IMR-90 (cell line): ENCODE results near the gene APOBEC3B. TPM values are rescaled to one million over a fixed set of nuclear protein-coding genes. Genes with fewer than 3 reads are reported as not detected.
A peak's percentile ranks its signal among the peaks of the same experiment; 100 is the strongest.

Experiments used
- ATAC-seq: fragments of 200-7000 bp; cut with Tn5 transposase; 2 replicates; pipeline ENCODE4 v1.9.1; 2020; ENCODE audit warnings: low read depth, mild to moderate bottlenecking, moderate library complexity
- BruUV-seq: library from RNA; stranded (reverse); fragments of 400-500 nt; replicated peaks from 2 replicates; lab custom pipeline; 2021; lab: Mats Ljungman, UMichigan
- CTCF ChIA-PET: fragments of 300-600 bp; formaldehyde crosslinking; extraction: SDS; loops from one replicate; lab custom pipeline; 2021; ENCODE audit warnings: antibody characterized with exemption; lab: Yijun Ruan, JAX
- POLR2A ChIA-PET: fragments of 300-600 bp; sonication (Branson Sonifier 250); formaldehyde crosslinking; loops from one replicate; lab custom pipeline; 2022; ENCODE audit warnings: antibody characterized with exemption; ENCODE audit not compliant: unreplicated experiment; lab: Charles Lee
- DNase-seq: peaks from one replicate; pipeline ENCODE4 v3.0.0; 2013
- H2AFZ ChIP-seq: replicated peaks from 2 replicates; pipeline ENCODE3; 2013; ENCODE audit warnings: low read length, mild to moderate bottlenecking; ENCODE audit not compliant: poor library complexity
- H2AK5ac ChIP-seq: 2 replicates; pipeline ENCODE4 v1.6.1; 2013; ENCODE audit warnings: low read depth, low read length, inconsistent platforms
- H2AK9ac ChIP-seq: replicated peaks from 2 replicates; pipeline ENCODE3; 2013; ENCODE audit warnings: mild to moderate bottlenecking, low read depth, low read length, moderate library complexity; ENCODE audit not compliant: poor library complexity
- H2BK120ac ChIP-seq: 2 replicates; pipeline ENCODE4 v1.6.1; 2013; ENCODE audit warnings: low read depth, low read length, inconsistent platforms
- H2BK15ac ChIP-seq: 3 replicates; pipeline ENCODE4 v1.6.1; 2013; ENCODE audit warnings: low read depth, low read length, inconsistent platforms
- H2BK20ac ChIP-seq: 2 replicates; pipeline ENCODE4 v1.6.1; 2013; ENCODE audit warnings: low read depth, mild to moderate bottlenecking, inconsistent platforms, low read length, moderate library complexity
- H2BK5ac ChIP-seq: 2 replicates; pipeline ENCODE4 v1.6.1; 2013; ENCODE audit warnings: mild to moderate bottlenecking, low read depth, low read length, inconsistent platforms; ENCODE audit not compliant: poor library complexity, severe bottlenecking
- H3K14ac ChIP-seq: replicated peaks from 2 replicates; pipeline ENCODE4 v1.6.1; 2013; ENCODE audit warnings: low read depth, low read length, inconsistent platforms
- H3K18ac ChIP-seq: 2 replicates; pipeline ENCODE4 v1.6.1; 2013; ENCODE audit warnings: low read depth, low read length, control low read depth
- H3K23ac ChIP-seq: 2 replicates; pipeline ENCODE4 v1.6.1; 2013; ENCODE audit warnings: low read depth, low read length, inconsistent platforms
- H3K27ac ChIP-seq: 2 replicates; pipeline ENCODE4 v1.5.1; 2013; ENCODE audit warnings: mild to moderate bottlenecking, control low read depth, low read length; ENCODE audit not compliant: insufficient read depth
- H3K27me3 ChIP-seq: 2 replicates; pipeline ENCODE4 v1.6.1; 2013; ENCODE audit warnings: low read length; ENCODE audit not compliant: control insufficient read depth, insufficient read depth
- H3K36me3 ChIP-seq: 2 replicates; pipeline ENCODE4 v1.6.1; 2013; ENCODE audit warnings: low read length, mixed read lengths; ENCODE audit not compliant: control insufficient read depth, insufficient read depth
- H3K4ac ChIP-seq: 2 replicates; pipeline ENCODE4 v1.6.1; 2013; ENCODE audit warnings: low read depth, low read length, inconsistent platforms
- H3K4me1 ChIP-seq: 2 replicates; pipeline ENCODE4 v1.6.1; 2013; ENCODE audit warnings: low read length, mixed read lengths; ENCODE audit not compliant: control insufficient read depth, insufficient read depth
- H3K4me2 ChIP-seq: 2 replicates; pipeline ENCODE4 v1.6.1; 2013; ENCODE audit warnings: low read depth, mild to moderate bottlenecking, control low read depth, low read length, moderate library complexity
- H3K4me3 ChIP-seq: 2 replicates; pipeline ENCODE4 v1.5.1; 2013; ENCODE audit warnings: low read depth, mild to moderate bottlenecking, control low read depth, low read length, moderate library complexity; ENCODE audit not compliant: insufficient read depth
- H3K56ac ChIP-seq: 2 replicates; pipeline ENCODE4 v1.6.1; 2013; ENCODE audit warnings: low read length, inconsistent platforms; ENCODE audit not compliant: insufficient read depth; ENCODE audit errors: extremely low read depth
- H3K79me1 ChIP-seq, 2 experiments: 2 replicates each; pipeline ENCODE4 v1.6.1; 2013; ENCODE audit warnings: low read length in 2 of 2, inconsistent platforms in 1 of 2, low read depth in 1 of 2
- H3K9ac ChIP-seq: 2 replicates; pipeline ENCODE4 v1.6.1; 2013; ENCODE audit warnings: low read depth, low read length, control low read depth
- H3K9me1 ChIP-seq: 2 replicates; pipeline ENCODE4 v1.6.1; 2013; ENCODE audit warnings: low read length, inconsistent platforms; ENCODE audit not compliant: insufficient read depth
- H3K9me3 ChIP-seq: 2 replicates; pipeline ENCODE4 v1.6.1; 2013; ENCODE audit warnings: low read length; ENCODE audit not compliant: control insufficient read depth, insufficient read depth
- H4K20me1 ChIP-seq: 2 replicates; pipeline ENCODE4 v1.6.1; 2013; ENCODE audit warnings: low read length, inconsistent platforms; ENCODE audit not compliant: insufficient read depth
- H4K5ac ChIP-seq: 2 replicates; pipeline ENCODE4 v1.6.1; 2013; ENCODE audit warnings: mild to moderate bottlenecking, low read depth, low read length, control low read depth
- H4K8ac ChIP-seq, 2 experiments: 2 replicates each; pipeline ENCODE4 v1.6.1; 2013; ENCODE audit warnings: low read depth in 2 of 2, low read length in 2 of 2, control low read depth in 1 of 2, inconsistent platforms in 1 of 2
- H4K91ac ChIP-seq: 2 replicates; pipeline ENCODE4 v1.6.1; 2013; ENCODE audit warnings: low read depth, low read length, inconsistent platforms; ENCODE audit not compliant: insufficient read depth
- BHLHE40 ChIP-seq: fragments of 150-350 bp; IDR thresholded peaks from 2 replicates; pipeline ENCODE4 v1.6.1; 2016; ENCODE audit warnings: mild to moderate bottlenecking, low read depth, low read length
- CEBPB ChIP-seq: IDR thresholded peaks from 2 replicates; pipeline ENCODE4 v1.6.1; 2012; ENCODE audit warnings: low read depth, low read length, improper control_type of control experiment
- CHD1 ChIP-seq: IDR thresholded peaks from 2 replicates; pipeline ENCODE4 v1.6.1; 2012; ENCODE audit warnings: low read depth, low read length, improper control_type of control experiment
- CTCF ChIP-seq: conservative IDR thresholded peaks from 2 replicates; pipeline ENCODE4 v1.5.1; 2012; ENCODE audit warnings: mild to moderate bottlenecking, low read depth, low read length, improper control_type of control experiment
- ELK1 ChIP-seq: fragments of 150-350 bp; IDR thresholded peaks from 2 replicates; pipeline ENCODE4 v1.6.1; 2016; ENCODE audit warnings: low read depth, mild to moderate bottlenecking, low read length, moderate library complexity, borderline replicate concordance
- MAFK ChIP-seq: IDR thresholded peaks from 2 replicates; pipeline ENCODE4 v1.6.1; 2012; ENCODE audit warnings: low read depth, low read length, improper control_type of control experiment
- MAZ ChIP-seq: IDR thresholded peaks from 2 replicates; pipeline ENCODE4 v1.6.1; 2012; ENCODE audit warnings: low read depth, mild to moderate bottlenecking, low read length, improper control_type of control experiment, moderate library complexity, borderline replicate concordance
- MXI1 ChIP-seq: IDR thresholded peaks from 2 replicates; pipeline ENCODE4 v1.6.1; 2012; ENCODE audit warnings: low read depth, mild to moderate bottlenecking, low read length, moderate library complexity, borderline replicate concordance
- NFE2L2 ChIP-seq: fragments of 150-350 bp; IDR thresholded peaks from 2 replicates; pipeline ENCODE4 v1.6.1; 2016; ENCODE audit warnings: low read depth, mild to moderate bottlenecking, low read length
- POLR2A ChIP-seq: IDR thresholded peaks from 2 replicates; pipeline ENCODE4 v1.6.1; 2012; ENCODE audit warnings: mild to moderate bottlenecking, low read depth, low read length
- RAD21 ChIP-seq: IDR thresholded peaks from 2 replicates; pipeline ENCODE4 v1.6.1; 2012; ENCODE audit warnings: low read length, improper control_type of control experiment
- RCOR1 ChIP-seq: IDR thresholded peaks from 2 replicates; pipeline ENCODE4 v1.6.1; 2012; ENCODE audit warnings: mild to moderate bottlenecking, low read length, improper control_type of control experiment; ENCODE audit not compliant: insufficient replicate concordance
- RFX5 ChIP-seq: IDR thresholded peaks from 2 replicates; pipeline ENCODE4 v1.8.0; 2012; ENCODE audit warnings: low read depth, mild to moderate bottlenecking, low read length, moderate library complexity
- SMC3 ChIP-seq: fragments of 150-350 bp; IDR thresholded peaks from 2 replicates; pipeline ENCODE4 v1.6.1; 2016; ENCODE audit warnings: low read depth, mild to moderate bottlenecking, antibody characterized with exemption, low read length, moderate library complexity
- USF2 ChIP-seq: fragments of 150-350 bp; IDR thresholded peaks from 2 replicates; pipeline ENCODE4 v1.6.1; 2017; ENCODE audit warnings: mild to moderate bottlenecking, antibody characterized with exemption, low read length, low read depth
- WGBS, 2 experiments: methylation state at CpG; one replicate each; pipeline versions ENCODE4 v1.1.5 to v1.1.7; 2013; ENCODE audit warnings: missing lambda C conversion rate in 2 of 2; ENCODE audit not compliant: insufficient read length in 1 of 2; ENCODE audit errors: extremely low coverage in 2 of 2; 5-methylcytosine and 5-hydroxymethylcytosine counted together
- dilution Hi-C: fragments of 300-500 bp; cut with HindIII; formaldehyde crosslinking; loops from one replicate; pipeline ENCODE4 v1.14.3; 2018; ENCODE audit warnings: low sequenced_read_pairs; ENCODE audit not compliant: unreplicated experiment
- in situ Hi-C: fragments of 300-500 bp; cut with MboI; formaldehyde crosslinking; loops from 3 replicates; pipeline ENCODE4 v1.14.3; 2019; ENCODE audit warnings: low sequenced_read_pairs, inconsistent platforms, mixed read lengths
- intact Hi-C: fragments of 100-400 bp; cut with micrococcal nuclease; formaldehyde crosslinking; loops from 2 replicates; pipeline ENCODE4 v1.10.0; 2022
- polyA plus RNA-seq, 3 experiments: library from polyadenylated mRNA; depleted of rRNA; stranded (reverse); fragments of >200 nt; gene quantifications; 2 replicates each; pipeline ENCODE4 v1.2.3, GENCODE V29; 2012; ENCODE audit warnings: low replicate concordance in 1 of 3
- total RNA-seq: library from RNA; depleted of rRNA; stranded (reverse); fragments of >200 nt; gene quantifications from 2 replicates; pipeline ENCODE4 v1.2.3, GENCODE V29; 2012

APOBEC3B gene
- total and polyA plus RNA-seq, 2 of the 4 experiments (the other 2 are of a cell fraction): 17.6 to 34.2 TPM

- BruUV-seq: no TSS peak
- H3K27ac ChIP-seq: peak overlapping the region; percentile 38
- peaks cover 8% of the 10 kb centered on the region for H3K9me1 ChIP-seq
- no peaks in the 10 kb centered on the region for H4K20me1 ChIP-seq
- peak overlapping the region; percentile 55; the same call in 1 of the 2 replicates for H3K14ac ChIP-seq
- in situ Hi-C loops (no loop called here), intact Hi-C loops (no loop called here), dilution Hi-C loops (no loop called here)
- peak overlapping the region; percentile 60 for H3K4ac ChIP-seq
- H3K4me2 ChIP-seq: peak overlapping the region; percentile 55
- H3K9ac ChIP-seq: no peak overlapping the region
- peak overlapping the region; percentile 22; the same call in 1 of the 2 replicates for H3K18ac ChIP-seq
- no peaks in the 10 kb centered on the region for H3K27me3 ChIP-seq
- DNase-seq (no peak), ATAC-seq (no peak)
- H4K8ac ChIP-seq: peak overlapping the region; percentile 83 to 90; a peak in 3 of 4 replicates
- H2BK20ac ChIP-seq: no peak overlapping the region
- H2BK120ac ChIP-seq: no peak overlapping the region
- peak overlapping the region; percentile 78 for H2AK9ac ChIP-seq
- no peak overlapping the region for H3K23ac ChIP-seq
- peak overlapping the region; percentile 76; the same call in 1 of the 2 replicates for H2AK5ac ChIP-seq
- H3K79me1 ChIP-seq: peaks cover 0 to 19% of the 10 kb centered on the region in 2 experiments
- peaks cover 13% of the 10 kb centered on the region; the same call in 1 of the 2 replicates for H3K36me3 ChIP-seq
- no peak overlapping the region for H3K56ac ChIP-seq
- peak overlapping the region; percentile 68 for H4K91ac ChIP-seq
- peak overlapping the region; percentile 51 for H2AFZ ChIP-seq
- POLR2A ChIA-PET: no interaction called here
- no peak overlapping the region for H2BK15ac ChIP-seq
- no peak overlapping the region for H2BK5ac ChIP-seq
- CTCF ChIA-PET: no interaction called here
- no peak overlapping the region for H3K4me3 ChIP-seq
- H3K9me3 ChIP-seq: no peaks in the 10 kb centered on the region
- peak overlapping the region; percentile 82 for H4K5ac ChIP-seq
- peaks cover 8% of the 10 kb centered on the region for H3K4me1 ChIP-seq
- 94% methylated on average over 2 of the region's 9 CpGs; no CpG with 5 or more reads in 1 of the 2 experiments for WGBS, 2 experiments
- no peak for TF ChIP-seq MAFK
- TF ChIP-seq BHLHE40: no peak
- no peak for TF ChIP-seq RCOR1
- TF ChIP-seq CHD1: no peak
- TF ChIP-seq NFE2L2: no peak
- TF ChIP-seq USF2: no peak
- no peak for TF ChIP-seq RFX5
- no peak for TF ChIP-seq POLR2A
- TF ChIP-seq RAD21: no peak
- TF ChIP-seq CEBPB: no peak
- TF ChIP-seq CTCF: no peak
- no peak for TF ChIP-seq ELK1
- TF ChIP-seq SMC3: no peak
- no peak for TF ChIP-seq MAZ
- no peak for TF ChIP-seq MXI1
Measured at GRCh38 chr22:39021552-39022250, 39.6 kb downstream of the APOBEC3B start.
